GM18858 (cell line): ENCODE results near the gene CHRNA9.
"Not testable (repeated sequence)": the region's sequence is repeated elsewhere in the genome, so short reads cannot be mapped to it uniquely, and the experiment has no call there.

Experiments
- ATAC-seq: cut with Tn5 transposase; IDR thresholded peaks from one replicate; pipeline ENCODE4 v1.9.1; 2021; ENCODE audit not compliant: unreplicated experiment

CHRNA9 gene

GRCh38 chr4:40334591-40335524, at the start of gene CHRNA9:
CHRNA9 (plus strand) TSS chr4:40335333; CDS start chr4:40335468, 135 bp downstream.
- ATAC-seq = no peak

GRCh38 chr4:40285692-40286091, 49.4 kb upstream of the CHRNA9 start:
- no peak for ATAC-seq

GRCh38 chr4:40288566-40288965, 46.6 kb upstream of the CHRNA9 start:
- ATAC-seq = no peak

GRCh38 chr4:40289366-40290188, 45.6 kb upstream of the CHRNA9 start:
- ATAC-seq = peak; percentile 49

GRCh38 chr4:40290611-40291186, 44.4 kb upstream of the CHRNA9 start:
- not testable (repeated sequence) for ATAC-seq

GRCh38 chr4:40292313-40292759, 42.8 kb upstream of the CHRNA9 start:
- ATAC-seq = no peak

GRCh38 chr4:40294339-40294738, 40.8 kb upstream of the CHRNA9 start:
- ATAC-seq = no peak

GRCh38 chr4:40295030-40295429, 40.1 kb upstream of the CHRNA9 start:
- ATAC-seq = not testable (repeated sequence)

GRCh38 chr4:40295572-40295971, 39.6 kb upstream of the CHRNA9 start:
- ATAC-seq = no peak

GRCh38 chr4:40299126-40299525, 36.0 kb upstream of the CHRNA9 start:
- ATAC-seq = no peak

GRCh38 chr4:40299811-40300292, 35.3 kb upstream of the CHRNA9 start:
- no peak for ATAC-seq

GRCh38 chr4:40300371-40301162, 34.6 kb upstream of the CHRNA9 start:
- no peak for ATAC-seq

GRCh38 chr4:40301603-40302002, 33.5 kb upstream of the CHRNA9 start:
- ATAC-seq = peak; percentile 53

- no peak for ATAC-seq
Observed at GRCh38 chr4:40303751-40304150, 31.4 kb upstream of the CHRNA9 start.

- peak; percentile 35 for ATAC-seq
Observed at GRCh38 chr4:40305328-40306170, 29.6 kb upstream of the CHRNA9 start.

- ATAC-seq = no peak
Observed at GRCh38 chr4:40306226-40306625, 28.9 kb upstream of the CHRNA9 start.

- no peak for ATAC-seq
Observed at GRCh38 chr4:40306976-40307375, 28.2 kb upstream of the CHRNA9 start.

- ATAC-seq = no peak
Observed at GRCh38 chr4:40307627-40308497, 27.3 kb upstream of the CHRNA9 start.
